Dermis microvascular lymphatic vessel endothelial cell (primary cell): ENCODE data around the gene ILK. TPM values are rescaled to one million over a fixed set of nuclear protein-coding genes. Genes with fewer than 3 reads are reported as not detected.
A peak's percentile ranks its signal among the peaks of the same experiment; 100 is the strongest.

ENCODE experiments used
- DNase-seq, 2 donors: peaks; one replicate each; pipeline versions ENCODE4 v3.0.0 to v3.0.0-alpha.2; 2010; ENCODE audit warnings: low read depth in 2 of 2
- total RNA-seq: library from RNA; depleted of rRNA; stranded (reverse); fragments of >200 nt; gene quantifications from 2 replicates; pipeline ENCODE4 v1.2.1, GENCODE V29; 2014

The ILK gene
- total RNA-seq, 1 donor from 2014 or later = 111 TPM

DNA sequence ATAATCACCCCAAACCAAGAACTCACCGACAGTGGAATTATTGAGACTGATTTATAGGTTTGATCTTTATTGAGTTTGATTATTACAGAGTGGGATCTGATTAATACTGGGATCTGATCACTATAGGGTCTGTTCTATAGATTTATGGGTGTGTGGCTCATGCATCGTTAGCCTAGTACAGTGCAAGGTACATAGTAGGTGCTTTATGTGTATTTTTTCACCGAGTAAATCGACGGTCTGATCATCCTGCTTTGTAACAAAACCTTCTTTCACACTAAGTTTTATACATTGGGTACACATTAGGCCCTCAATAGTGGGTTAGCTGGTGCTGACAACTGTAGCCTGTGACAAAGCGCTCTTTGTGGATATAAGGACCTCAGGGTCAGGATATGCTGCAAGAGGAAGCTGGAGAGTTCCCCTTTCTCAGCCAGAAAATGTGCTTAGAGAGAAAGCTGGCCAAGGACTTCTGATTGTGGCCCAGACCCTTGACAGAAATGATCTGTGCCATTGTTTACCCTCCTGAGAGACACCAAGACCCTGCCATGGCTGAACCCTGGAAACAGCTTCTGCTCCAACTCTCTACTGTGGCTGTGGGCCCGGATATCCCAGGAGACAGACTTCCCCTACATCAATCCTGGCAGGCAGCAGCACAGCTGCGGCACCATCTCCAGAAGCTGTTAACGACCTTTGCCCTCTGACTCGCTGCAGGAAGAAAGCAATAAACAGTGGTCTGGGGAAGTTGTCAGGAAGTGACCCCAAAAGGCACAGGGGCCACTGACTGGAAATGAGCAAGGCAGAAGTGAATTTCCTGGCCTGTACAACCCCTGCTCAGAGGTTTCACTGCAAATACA lies 31.7 kb downstream of the ILK start:
- peak; percentile 83 to 95 for DNase-seq

DNA sequence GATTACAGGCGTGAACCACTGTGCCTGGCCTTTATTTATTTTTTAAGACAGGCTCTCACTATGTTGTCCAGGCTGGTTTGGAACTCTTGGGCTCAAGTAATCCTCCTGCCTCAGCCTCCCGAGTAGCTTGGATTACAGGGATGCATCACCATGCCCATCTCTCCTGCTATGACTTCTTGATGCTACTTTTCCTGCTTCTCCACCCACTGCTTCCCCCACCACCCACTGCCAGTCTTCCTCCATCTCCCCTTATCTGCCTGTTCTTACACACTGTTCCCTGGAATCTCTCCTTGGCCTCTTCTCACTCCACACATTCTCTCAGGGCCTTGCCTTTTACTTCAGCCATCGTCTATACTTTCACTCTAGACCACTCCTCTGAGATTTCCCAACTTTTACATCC lies 32.9 kb downstream of the ILK start:
- DNase-seq = no peak

DNA sequence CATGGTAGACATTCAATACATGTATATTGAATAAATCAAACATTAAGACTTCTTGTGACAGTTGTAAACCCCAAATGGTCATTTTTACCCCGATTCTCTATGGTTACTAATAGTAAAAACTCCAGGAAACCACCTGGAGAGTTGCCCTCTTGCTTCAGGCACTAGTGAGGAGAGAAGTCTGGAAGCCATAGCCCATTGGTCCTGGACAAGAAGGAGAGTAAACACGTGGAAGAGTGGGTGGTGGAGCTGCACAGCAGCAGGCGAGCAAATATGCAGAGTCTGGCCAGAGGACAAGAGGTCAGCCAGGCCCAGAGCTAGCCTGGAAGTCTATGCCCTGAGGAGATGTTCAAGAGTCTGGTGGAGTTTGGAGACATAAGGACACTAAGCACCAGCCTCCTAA lies 34.3 kb downstream of the ILK start:
- no peak for DNase-seq

DNA sequence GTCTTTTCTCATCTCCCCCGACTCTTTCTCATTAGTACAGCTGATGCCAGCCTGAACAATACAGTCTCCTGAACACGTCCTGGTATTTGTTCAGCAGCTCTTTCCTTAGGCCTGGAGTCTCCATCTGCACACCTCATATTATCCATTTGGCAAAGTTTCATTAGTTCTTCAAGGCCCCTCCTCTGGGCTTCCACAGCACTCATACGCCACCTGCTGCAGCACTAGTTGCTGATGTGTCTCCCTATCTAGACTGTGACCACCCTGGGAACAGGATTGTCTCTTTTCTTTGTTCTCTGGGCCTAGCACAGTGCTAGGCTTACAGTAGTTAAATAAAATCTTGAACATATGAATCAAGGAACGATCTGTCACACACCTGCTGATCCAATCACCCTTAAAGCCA lies 34.9 kb downstream of the ILK start:
- no peak for DNase-seq

DNA sequence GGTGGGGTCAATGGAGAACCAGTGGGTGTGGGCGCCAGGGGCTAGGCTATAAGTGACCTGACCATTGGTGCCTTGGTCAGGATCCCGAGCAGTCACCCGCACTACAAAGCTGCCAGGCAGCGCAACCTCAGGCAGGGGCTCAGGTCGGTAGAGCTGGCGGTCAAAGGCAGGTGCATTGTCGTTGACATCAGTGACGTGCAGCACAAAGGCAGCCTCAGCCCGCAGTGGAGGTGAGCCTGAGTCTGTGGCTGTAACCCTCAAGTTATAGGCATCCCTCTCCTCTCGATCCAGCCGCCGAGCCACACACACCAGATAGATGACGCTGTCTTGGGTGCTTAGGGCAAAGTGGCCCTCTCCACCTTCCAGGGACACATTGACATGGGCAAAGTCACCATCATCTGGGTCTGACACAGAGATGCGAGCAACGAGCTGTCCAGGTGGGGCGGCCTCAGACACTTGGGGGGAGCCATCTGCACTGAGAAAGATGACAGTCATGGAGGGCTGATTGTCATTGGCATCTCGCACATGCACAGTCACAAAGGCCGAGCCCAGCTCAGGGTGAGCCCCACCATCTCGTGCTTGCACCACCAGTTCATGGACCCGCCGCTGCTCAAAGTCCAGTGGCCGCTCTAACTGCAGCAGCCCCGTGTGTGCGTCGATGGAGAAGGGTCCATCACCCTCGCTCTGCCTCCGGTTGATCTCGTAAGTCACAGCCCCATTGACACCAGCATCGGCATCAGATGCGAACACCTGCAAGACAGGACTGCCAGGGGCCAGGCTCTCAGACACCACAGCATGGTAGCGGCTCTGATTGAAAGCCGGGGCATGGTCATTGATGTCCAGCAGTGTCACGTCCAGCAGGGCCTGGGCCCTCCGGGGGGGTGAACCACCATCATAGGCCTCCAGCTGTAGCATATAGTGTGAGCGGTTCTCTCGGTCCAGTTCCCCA lies 36.7 kb downstream of the ILK start:
- no peak for DNase-seq

DNA sequence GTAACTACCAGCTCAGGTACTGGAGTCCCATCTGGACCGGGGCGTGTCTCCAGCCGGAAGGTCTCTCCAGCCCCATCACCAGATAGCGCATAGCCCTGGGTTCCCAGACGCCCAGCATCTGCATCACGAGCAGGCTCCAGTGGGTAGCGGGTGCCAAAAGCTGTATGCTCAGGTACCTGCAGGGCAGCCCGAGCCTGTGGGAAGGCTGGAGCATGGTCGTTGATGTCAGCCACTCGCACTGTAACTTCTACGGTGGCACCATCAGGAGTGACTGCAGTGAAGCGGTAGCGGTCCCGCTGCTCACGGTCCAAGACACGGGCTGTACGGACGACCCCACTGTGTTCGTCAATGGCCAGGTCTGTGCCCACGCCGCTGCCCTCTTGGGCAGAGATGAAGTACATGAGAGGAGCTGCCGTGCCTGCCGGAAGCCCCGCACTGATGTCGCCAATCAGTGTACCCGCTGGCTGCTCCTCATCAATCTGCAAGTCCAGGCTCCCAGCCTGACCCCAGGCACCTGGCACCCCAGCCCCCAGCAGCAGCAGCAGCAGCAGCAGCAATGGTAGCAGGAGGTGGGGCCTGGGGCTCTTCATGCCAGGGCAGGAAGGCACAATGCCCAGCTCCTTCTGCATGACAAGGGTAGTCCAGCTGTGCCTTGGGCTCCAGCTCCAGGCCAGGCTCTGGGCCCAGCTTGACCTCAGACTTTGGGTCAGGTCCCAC lies 37.6 kb downstream of the ILK start:
- no peak for DNase-seq

DNA sequence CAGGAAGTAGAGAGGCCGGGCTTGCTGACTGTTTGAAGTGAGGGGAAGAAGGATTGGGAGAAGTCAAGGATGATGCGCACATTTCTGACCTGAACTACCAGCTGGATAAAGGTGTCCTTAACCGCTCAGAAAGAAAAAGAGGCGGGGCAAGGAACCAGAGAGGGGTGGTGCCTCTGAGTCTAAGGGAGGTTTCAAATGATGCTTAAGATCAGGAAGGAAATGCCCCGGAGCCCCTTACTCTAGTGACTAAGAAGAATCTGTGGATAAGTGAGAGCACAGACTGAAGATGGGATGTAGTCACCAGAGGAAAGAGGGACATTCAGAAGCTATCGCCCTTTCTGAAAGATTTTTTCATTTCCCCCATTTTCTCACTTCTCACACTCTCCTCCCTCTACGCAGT lies 39.4 kb downstream of the ILK start:
- no peak for DNase-seq

DNA sequence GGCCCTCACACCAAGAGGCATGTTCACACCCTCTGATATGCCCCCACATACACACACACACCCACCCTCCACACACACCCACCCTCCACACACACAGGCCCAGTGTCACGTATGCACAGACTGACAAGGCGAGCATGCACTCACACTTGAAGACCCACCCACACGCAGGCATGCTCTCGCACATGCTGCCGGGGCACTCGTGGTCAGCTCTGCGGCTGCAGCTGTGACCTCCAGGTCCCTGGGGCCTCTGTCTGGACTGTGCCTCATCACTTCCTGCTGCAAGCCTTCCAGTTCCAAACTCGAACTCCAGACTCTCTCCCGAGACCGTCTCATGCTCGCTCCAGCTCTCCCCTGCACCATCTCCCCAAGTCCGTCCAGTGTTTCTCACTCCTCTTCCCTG lies 42.5 kb downstream of the ILK start:
- peak in 1 of 2 donors; percentile 69 for DNase-seq

DNA sequence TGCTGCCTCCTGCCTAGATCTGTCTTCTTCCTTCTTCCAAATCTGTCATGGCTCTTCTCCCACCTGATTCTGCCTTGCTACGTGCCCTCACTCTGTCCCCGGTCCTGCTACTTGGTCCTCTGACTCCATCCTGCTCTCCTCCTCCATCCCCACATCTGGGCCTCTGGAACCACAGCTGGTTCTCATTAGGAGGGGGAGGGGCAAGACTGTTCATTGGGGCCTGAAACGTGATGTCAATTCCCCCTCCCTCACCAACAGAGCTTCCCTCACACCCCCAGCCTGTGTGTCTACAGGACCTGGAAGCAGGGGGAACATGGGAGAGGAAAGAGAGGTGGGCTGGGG lies 43.0 kb downstream of the ILK start:
- DNase-seq = no peak

DNA sequence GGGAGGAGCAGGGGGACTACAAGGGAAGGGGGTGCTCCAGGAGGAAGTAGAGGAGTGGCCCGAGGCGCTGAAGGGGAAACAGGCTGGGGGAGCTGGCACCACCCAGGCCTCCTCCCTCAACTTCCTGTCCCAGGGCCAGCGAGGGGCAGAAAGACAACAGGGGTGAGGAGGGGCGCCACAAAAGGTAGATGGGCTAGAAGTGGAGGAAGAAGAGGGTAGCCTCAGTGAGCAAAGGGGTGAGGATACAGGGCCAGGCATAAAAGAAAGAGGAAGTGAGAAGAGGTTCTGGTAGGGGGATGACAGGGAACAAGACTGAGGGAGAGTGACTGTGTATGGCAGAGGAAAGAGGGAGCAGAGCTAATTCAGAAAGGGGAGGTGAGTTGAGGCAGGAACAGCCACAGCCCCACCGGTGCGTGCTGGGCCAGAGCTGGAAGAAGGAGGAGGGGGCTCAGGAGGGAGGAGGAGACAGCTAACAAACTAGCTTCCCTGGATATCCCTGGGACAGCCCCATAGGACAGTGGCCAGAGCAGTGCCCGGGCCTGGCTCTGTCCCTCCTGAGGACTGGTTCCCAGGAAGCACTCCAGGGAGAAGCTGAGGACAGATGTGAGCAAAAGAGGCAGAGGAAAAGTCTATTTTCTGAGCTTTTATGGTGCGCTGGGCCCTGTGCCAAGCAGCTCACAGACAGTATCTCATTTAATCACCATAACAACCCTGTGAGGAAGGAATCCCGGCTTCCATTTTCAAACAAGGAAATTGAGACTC lies 43.5 kb downstream of the ILK start:
- DNase-seq = peak in 1 of 2 donors; percentile 69

DNA sequence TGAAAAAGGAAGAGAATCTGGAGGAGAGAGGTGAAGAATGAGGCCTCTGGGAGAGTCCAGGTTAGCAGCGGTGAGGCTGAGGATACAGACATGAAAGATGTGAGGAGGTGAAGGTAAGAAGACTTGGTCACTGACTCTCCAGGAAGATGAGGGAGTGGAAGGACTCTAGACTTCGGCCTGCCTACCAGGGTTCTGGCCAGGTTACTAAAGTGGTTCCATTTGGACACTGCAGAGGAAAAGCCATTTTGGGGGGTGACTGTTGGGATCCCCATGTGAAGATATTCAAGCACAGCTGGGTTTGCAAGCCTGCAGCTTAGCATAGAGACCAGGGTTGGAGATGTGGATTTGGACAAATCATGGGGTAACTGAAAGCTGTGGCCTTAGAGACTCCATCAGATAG lies 44.3 kb downstream of the ILK start:
- no peak for DNase-seq

DNA sequence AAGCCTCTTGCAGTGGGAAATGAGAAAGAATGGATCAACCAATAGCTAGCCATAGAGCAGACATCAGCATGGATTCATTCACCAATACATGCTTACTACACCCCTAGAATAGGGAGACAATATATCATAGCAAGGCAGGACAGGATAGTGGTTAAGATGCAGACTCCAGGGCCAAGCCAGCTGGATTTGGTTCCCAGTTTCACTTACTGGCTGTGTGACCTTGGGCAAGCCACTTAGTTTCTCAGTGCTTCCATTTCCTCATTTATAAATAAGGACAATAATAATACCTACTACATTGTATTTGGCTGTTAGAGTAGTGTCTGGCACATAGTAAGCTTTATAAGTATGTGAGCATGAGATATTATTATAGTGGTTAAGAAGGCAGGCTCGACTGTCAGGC lies 44.9 kb downstream of the ILK start:
- DNase-seq = no peak

DNA sequence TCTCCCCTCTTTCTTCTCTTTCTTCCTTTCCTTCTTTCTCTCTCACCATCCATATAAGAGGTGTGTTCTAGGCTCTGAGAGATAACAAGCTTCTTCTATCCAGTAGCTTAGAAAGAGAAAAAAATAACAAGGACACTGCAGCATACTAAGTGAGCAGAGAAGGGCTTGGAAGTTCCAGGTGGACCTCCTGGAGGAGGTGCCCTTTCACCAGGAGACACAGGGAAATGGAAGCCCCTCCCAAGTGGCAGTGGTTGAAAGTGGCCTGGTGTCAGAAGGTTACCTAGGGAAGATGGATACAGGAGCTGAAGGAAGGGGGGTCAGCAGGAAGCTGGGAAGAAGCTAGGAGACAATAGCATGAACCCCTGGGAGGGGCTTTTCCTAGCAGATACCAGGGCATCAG lies 46.5 kb downstream of the ILK start:
- DNase-seq = no peak

DNA sequence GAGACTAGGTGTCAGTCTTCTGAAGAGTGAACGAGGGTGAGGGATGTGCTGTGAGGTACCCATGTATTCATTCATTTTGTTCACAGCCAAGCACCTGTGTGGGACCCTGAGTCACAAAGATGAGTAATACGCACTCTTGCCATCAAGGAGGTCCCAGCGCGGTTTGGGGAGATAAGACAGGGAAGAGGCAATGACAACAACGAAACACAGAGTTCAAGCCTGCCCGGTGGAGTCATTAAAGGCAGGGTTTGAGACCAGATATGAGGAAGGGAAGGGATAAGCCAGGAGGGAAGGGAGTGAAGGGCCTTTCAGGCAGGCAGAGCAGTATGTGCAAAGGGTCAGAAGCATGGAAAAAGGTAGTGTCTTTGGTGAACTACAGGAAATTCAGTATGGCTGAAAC lies 47.4 kb downstream of the ILK start:
- DNase-seq = no peak

DNA sequence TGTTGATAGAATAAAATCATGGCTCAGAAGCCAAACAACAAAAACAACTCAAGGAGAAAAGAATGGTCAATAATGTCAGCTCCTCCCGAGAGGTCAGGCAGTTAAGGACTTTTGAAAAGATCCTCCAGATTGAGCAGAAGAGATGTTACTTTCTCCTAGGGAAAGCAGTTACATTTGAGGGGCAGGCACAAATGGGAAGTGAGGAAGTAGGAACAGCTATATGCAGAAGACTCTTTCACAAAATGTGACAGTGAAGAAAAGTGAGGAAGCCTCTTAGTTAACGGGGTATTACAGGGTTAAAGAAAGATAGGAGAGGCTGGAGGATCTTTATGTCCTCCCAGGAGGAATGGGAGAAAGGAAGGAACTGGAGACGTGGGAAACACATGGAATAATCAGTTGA lies 48.6 kb downstream of the ILK start:
- no peak for DNase-seq

DNA sequence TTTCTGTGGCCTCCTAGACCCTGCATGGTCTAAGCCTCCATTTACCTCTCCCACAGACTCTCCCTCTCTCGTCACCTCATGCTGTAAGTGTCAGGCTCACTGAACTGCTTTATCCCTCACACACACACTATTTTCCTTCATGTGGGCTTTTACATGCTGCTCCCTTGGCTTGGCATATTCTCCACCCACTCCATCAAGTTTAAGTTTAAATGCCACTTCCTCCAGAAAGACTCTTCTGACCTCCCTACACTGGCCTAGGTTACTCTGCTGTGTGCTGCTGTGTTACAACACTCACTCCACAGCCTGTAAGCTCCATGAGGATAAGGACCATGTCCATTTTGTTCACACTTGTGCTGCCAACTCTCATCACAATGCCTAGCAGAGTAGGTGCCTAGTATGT lies 49.5 kb downstream of the ILK start:
- DNase-seq = no peak

DNA sequence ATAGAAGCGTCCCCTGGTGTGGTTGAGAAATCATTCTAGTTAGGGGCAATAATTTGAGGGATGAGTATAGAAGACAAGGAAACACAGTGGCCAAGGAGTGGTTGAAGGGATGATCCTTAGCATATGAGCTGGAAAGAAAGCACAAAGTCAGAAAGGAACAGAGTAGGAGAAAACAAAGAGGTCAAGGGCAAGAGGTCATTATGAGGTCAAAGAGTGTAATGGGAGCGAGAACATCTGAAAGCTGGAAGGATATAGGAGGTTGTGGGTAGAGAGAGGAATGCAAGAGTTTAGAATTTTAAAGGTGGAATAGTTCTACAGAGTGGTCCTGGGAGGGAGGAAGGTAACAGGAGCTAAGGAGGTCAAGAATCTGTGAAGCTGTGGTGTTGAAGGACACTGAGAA lies 50.1 kb downstream of the ILK start:
- no peak for DNase-seq

DNA sequence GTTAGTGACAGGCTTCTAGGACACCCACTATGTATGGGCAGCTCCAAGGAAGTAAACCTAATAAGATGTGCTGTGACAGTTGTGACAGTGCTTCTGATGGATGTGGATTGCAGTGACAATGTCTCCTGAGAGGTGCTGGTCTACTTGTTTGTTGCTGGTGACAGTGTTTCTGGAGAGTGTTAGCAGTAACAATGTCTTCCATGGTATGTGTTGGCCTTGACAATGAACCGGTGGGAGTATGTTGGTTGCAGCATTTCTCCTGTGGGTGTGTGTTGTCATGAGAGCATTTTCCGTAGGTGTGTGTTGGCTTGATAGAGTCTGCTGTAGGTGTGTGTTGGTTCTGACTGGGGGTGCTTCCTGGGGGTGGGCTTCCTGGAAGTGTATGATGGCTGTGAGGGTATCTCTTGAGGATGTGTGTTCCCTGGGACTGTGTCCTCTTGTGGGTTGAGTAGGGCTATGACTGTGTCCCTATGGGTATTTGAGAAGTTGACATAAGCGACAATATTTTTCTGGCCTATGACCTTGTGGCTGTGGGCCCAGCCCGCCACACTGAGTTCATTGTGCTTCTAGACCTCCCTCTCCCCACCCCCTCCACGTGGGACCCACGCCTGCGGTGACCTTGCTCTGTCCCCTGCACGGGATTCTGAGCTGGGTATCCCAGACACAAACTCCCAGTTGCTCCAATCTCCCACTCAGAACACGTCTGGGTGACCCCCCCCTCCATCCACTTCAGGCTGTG lies 50.9 kb downstream of the ILK start:
- DNase-seq = no peak

DNA sequence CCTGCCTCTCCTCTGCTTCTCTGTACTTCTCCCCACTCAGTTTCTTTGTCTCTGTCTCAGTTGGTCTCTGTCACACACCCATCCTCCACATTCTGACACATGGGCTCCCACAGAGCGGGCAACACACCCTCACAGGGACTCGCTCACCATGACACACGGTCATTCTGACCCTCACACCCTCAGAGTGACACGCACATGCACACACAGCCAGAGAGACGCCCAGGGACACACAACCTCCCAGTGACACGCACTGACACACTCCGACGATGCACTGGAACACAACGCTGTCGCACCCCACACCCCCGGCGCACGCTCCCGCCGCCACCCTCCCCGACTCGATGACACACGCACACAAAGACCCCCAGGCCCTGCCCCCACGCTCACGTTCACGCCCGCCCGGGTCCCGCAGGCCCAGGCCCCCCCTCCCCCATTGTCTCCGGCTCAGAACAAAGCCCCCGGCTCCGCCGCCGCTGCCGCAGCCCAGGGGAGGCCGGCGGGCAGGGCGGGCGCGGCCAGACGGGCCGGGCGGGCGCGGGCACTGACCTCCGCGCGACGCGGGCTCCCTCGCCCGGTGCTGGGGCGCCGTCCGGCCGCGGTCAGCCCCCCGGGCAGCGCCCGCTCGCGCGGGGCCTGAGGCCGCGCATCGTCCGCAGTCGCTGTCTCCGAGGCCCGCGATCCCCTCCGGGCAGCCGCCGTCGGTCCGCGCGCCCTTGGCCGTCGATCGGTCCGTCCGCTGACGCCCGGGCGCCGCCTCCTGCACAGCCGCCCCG lies 51.6 kb downstream of the ILK start:
- peak in 1 of 2 donors; percentile 50 for DNase-seq
